Mesendoderm (in vitro differentiated cells): ENCODE measurements around the gene PDK1.
A peak's percentile ranks its signal among the peaks of the same experiment; 100 is the strongest.

Source experiments
- DNase-seq: peaks from one replicate; pipeline ENCODE4 v3.0.0; 2013
- H2AK5ac ChIP-seq: 2 replicates; pipeline ENCODE4 v1.6.1; 2013; ENCODE audit warnings: low read length, inconsistent platforms
- H2BK120ac ChIP-seq: 2 replicates; pipeline ENCODE4 v1.6.1; 2013; ENCODE audit warnings: low read depth, mild to moderate bottlenecking, low read length, moderate library complexity, mixed read lengths
- H2BK15ac ChIP-seq: replicated peaks from 2 replicates; pipeline ENCODE4 v1.6.1; 2013; ENCODE audit warnings: low read depth, mild to moderate bottlenecking, moderate library complexity
- H2BK5ac ChIP-seq: 2 replicates; pipeline ENCODE4 v1.6.1; 2013; ENCODE audit warnings: low read length, inconsistent platforms
- H3K18ac ChIP-seq: 2 replicates; pipeline ENCODE4 v1.6.1; 2013; ENCODE audit warnings: mild to moderate bottlenecking, low read length, mixed read lengths
- H3K23ac ChIP-seq: one replicate; pipeline ENCODE4 v1.6.1; 2013; ENCODE audit warnings: low read length
- H3K27ac ChIP-seq: 2 replicates; pipeline ENCODE4 v1.5.1; 2013; ENCODE audit warnings: low read depth, mild to moderate bottlenecking, inconsistent platforms, low read length, moderate library complexity
- H3K27me3 ChIP-seq: 2 replicates; pipeline ENCODE4 v1.6.1; 2013; ENCODE audit warnings: low read length, control low read depth, mild to moderate bottlenecking, inconsistent platforms; ENCODE audit not compliant: insufficient read depth, poor library complexity
- H3K36me3 ChIP-seq: 2 replicates; pipeline ENCODE4 v1.6.1; 2013; ENCODE audit warnings: low read length, inconsistent platforms; ENCODE audit not compliant: control insufficient read depth, insufficient read depth
- H3K4ac ChIP-seq: one replicate; pipeline ENCODE4 v1.6.1; 2013; ENCODE audit warnings: low read depth, mild to moderate bottlenecking, low read length, moderate library complexity
- H3K4me1 ChIP-seq: 2 replicates; pipeline ENCODE4 v1.6.1; 2013; ENCODE audit warnings: low read depth, low read length, inconsistent platforms; ENCODE audit not compliant: control insufficient read depth
- H3K4me2 ChIP-seq: 2 replicates; pipeline ENCODE4 v1.6.1; 2013; ENCODE audit warnings: low read length
- H3K4me3 ChIP-seq: 2 replicates; pipeline ENCODE4 v1.5.1; 2013; ENCODE audit warnings: mild to moderate bottlenecking, low read length
- H3K56ac ChIP-seq: one replicate; pipeline ENCODE4 v1.6.1; 2013; ENCODE audit warnings: low read length
- H3K79me1 ChIP-seq: 2 replicates; pipeline ENCODE4 v1.6.1; 2013; ENCODE audit warnings: low read length, inconsistent platforms
- H3K79me2 ChIP-seq: 2 replicates; pipeline ENCODE4 v1.6.1; 2013; ENCODE audit warnings: mild to moderate bottlenecking, low read length; ENCODE audit not compliant: control insufficient read depth, insufficient read depth
- H3K9ac ChIP-seq: 2 replicates; pipeline ENCODE4 v1.6.1; 2013; ENCODE audit warnings: low read length, inconsistent platforms
- H4K5ac ChIP-seq: one replicate; pipeline ENCODE4 v1.6.1; 2013; ENCODE audit warnings: low read length
- H4K8ac ChIP-seq: one replicate; pipeline ENCODE4 v1.6.1; 2013; ENCODE audit warnings: low read depth, mild to moderate bottlenecking, control low read depth, low read length, moderate library complexity
- WGBS: extraction: QIAGEN DNeasy Blood & Tissue Kit; methylation state at CpG from one replicate; pipeline ENCODE4 v1.1.7; 2013; ENCODE audit warnings: low lambda C conversion rate, missing lambda C conversion rate; ENCODE audit not compliant: insufficient coverage; ENCODE audit errors: extremely low coverage; 5-methylcytosine and 5-hydroxymethylcytosine counted together

PDK1 gene

DNA sequence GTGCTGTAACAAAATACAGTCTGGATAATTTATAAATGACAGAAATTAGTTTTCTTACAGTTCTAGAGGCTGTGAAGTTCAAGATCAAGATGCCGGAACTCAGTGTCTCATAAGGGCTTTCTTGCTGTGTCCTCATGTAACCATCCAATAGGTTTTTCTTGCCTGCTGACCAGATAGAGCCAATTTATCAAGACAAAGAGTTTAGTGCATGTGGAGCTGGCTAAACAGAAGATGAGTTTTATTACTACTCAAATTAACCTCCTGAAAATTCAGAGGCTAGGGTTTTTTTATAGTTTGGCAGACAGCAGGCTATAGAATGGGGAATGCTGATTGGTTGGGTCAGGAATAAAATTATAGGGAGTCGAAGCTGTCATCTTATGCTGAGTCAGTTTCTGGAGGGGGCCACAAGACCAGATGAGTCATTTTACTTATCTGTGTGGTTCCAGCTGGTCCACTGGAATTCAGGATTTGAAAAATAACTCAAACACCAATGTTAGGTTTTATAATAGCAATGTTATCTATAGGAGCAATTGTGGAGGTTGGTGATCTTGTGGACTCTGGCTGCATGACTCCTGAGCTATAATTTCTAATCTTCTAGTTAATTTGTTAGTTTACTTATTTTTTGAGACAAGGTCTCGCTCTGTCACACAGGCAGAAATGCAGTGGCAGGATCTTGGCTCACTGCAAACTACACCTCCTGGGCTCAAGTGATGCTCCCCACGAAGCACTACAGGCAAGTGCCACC is 3.2 kb upstream of the PDK1 start:
- H3K4me2 ChIP-seq: no peak overlapping the region
- peak overlapping the region; percentile 48 for H2BK15ac ChIP-seq
- no peak overlapping the region for H3K27ac ChIP-seq
- H3K56ac ChIP-seq: no peak overlapping the region
- H3K18ac ChIP-seq: peak overlapping the region; percentile 80
- no peak for DNase-seq
- H3K79me1 ChIP-seq: peaks cover 2% of the 10 kb centered on the region
- WGBS: no CpG with 5 or more reads among the region's 4 CpGs
- peaks cover 13% of the 10 kb centered on the region for H3K79me2 ChIP-seq
- H3K4me1 ChIP-seq: peaks cover 6% of the 10 kb centered on the region
- H2BK120ac ChIP-seq: peak overlapping the region; percentile 85
- peak overlapping the region; percentile 79 for H3K4ac ChIP-seq
- peak overlapping the region; percentile 4 for H2AK5ac ChIP-seq
- H3K23ac ChIP-seq: no peak overlapping the region
- H2BK5ac ChIP-seq: no peak overlapping the region
- no peak overlapping the region for H4K8ac ChIP-seq
- H4K5ac ChIP-seq: no peak overlapping the region
- no peaks in the 10 kb centered on the region for H3K27me3 ChIP-seq
- H3K4me3 ChIP-seq: no peak overlapping the region
- no peak overlapping the region for H3K9ac ChIP-seq
- H3K36me3 ChIP-seq: no peaks in the 10 kb centered on the region

DNA sequence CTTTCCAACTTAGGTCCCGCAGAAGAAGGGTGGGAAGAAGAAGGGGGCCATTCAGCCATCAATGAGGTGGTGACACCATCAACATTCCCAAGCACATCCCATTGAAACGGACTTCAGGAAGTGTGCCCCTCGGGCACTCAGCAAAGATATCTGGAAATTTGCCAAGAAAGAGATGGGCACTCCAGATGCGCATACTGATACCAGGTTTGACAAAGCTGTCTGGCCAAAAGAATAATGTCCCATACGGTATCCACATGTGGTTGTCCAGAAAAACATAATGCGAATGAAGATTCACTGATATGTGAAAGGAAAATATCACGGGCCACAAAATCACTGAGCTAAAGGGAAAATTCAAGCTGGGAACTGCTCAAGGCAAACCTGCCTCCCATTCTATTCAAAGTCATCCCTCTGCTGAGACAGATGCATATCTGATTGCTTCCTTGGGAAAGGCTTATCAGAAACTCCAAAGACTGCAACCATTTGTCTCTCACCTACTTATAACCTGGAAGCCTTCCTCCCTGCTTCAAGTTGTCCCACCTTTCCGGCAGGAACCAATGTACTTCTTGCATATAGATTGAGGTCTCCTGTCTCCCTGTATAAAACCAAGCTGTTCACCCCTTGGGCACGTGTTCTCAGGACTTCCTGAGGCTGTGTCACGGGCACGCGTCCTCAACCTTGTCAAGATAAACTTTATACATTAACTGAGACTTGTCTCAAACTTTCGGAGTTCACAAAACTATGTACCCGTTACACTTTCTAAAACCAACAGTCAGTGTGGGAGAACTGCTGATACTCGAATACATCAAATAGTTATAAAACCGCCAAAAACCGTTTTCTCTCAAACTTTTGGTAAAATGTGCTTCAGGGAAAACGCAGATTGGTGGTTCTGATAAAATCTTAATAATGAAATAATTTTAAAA is 1.3 kb upstream of the PDK1 start:
- Histone ChIP-seq H4K8ac (no peak overlapping the region), H3K23ac (no peak overlapping the region), H3K4me3 (no peak overlapping the region), H3K18ac (peak overlapping the region; percentile 100), H2AK5ac (peak overlapping the region; percentile 94), H4K5ac (no peak overlapping the region), H3K36me3 (no peaks in the 10 kb centered on the region), H3K4ac (peak overlapping the region; percentile 48), H3K4me1 (peaks cover 6% of the 10 kb centered on the region), H3K27me3 (no peaks in the 10 kb centered on the region), H3K9ac (no peak overlapping the region), H2BK120ac (no peak overlapping the region), H2BK15ac (no peak overlapping the region), H3K56ac (peak overlapping the region; percentile 64), H3K4me2 (no peak overlapping the region), H2BK5ac (peak overlapping the region; percentile 95), H3K27ac (peak overlapping the region; percentile 92), H3K79me2 (peaks cover 24% of the 10 kb centered on the region), H3K79me1 (peaks cover 2% of the 10 kb centered on the region)
- no CpG with 5 or more reads among the region's 18 CpGs for WGBS
- peak; percentile 96 for DNase-seq

GRCh38 chr2:172555272-172555521 is 693 bp upstream of the PDK1 start:
- Histone ChIP-seq H3K18ac (peak overlapping the region; percentile 10), H3K23ac (no peak overlapping the region), H4K5ac (peak overlapping the region; percentile 68), H2BK5ac (peak overlapping the region; percentile 93), H2BK120ac (no peak overlapping the region), H2AK5ac (no peak overlapping the region), H3K79me2 (peaks cover 26% of the 10 kb centered on the region), H3K4me3 (peak overlapping the region; percentile 62), H4K8ac (no peak overlapping the region), H3K4me1 (peaks cover 6% of the 10 kb centered on the region), H3K4me2 (peak overlapping the region; percentile 79), H3K36me3 (no peaks in the 10 kb centered on the region), H3K79me1 (peaks cover 2% of the 10 kb centered on the region), H3K56ac (peak overlapping the region; percentile 99), H3K4ac (no peak overlapping the region), H3K27me3 (no peaks in the 10 kb centered on the region), H3K27ac (peak overlapping the region; percentile 77), H2BK15ac (no peak overlapping the region), H3K9ac (peak overlapping the region; percentile 93)
- no peak for DNase-seq
- no CpG with 5 or more reads among the region's 8 CpGs for WGBS

- no peak overlapping the region for H2AK5ac ChIP-seq
- H4K8ac ChIP-seq: no peak overlapping the region
- peak overlapping the region; percentile 91 for H3K18ac ChIP-seq
- H3K27ac ChIP-seq: peak overlapping the region; percentile 90
- peak overlapping the region; percentile 87 for H3K9ac ChIP-seq
- H3K4me2 ChIP-seq: peak overlapping the region; percentile 75
- H2BK15ac ChIP-seq: no peak overlapping the region
- peak; percentile 89 for DNase-seq
- peak overlapping the region; percentile 11 for H3K4ac ChIP-seq
- H2BK120ac ChIP-seq: peak overlapping the region; percentile 32
- peak overlapping the region; percentile 55 for H3K4me3 ChIP-seq
- no CpG with 5 or more reads among the region's 52 CpGs for WGBS
- peaks cover 6% of the 10 kb centered on the region for H3K4me1 ChIP-seq
- H3K79me1 ChIP-seq: peaks cover 5% of the 10 kb centered on the region
- no peaks in the 10 kb centered on the region for H3K36me3 ChIP-seq
- no peak overlapping the region for H3K23ac ChIP-seq
- no peak overlapping the region for H4K5ac ChIP-seq
- H3K79me2 ChIP-seq: peaks cover 31% of the 10 kb centered on the region
- H2BK5ac ChIP-seq: no peak overlapping the region
- no peaks in the 10 kb centered on the region for H3K27me3 ChIP-seq
- H3K56ac ChIP-seq: peak overlapping the region; percentile 84
Observed at GRCh38 chr2:172556284-172557033, 569 bp downstream of the PDK1 start.

- no peak overlapping the region for H3K4me3 ChIP-seq
Observed at GRCh38 chr2:172558372-172558771, 2.5 kb downstream of the PDK1 start.

More at GRCh38 chr2:172558372-172558771, 2.5 kb downstream of the PDK1 start:
- Histone ChIP-seq H3K23ac (no peak overlapping the region), H3K9ac (no peak overlapping the region), H3K79me1 (peaks cover 5% of the 10 kb centered on the region), H2BK5ac (no peak overlapping the region), H3K56ac (no peak overlapping the region), H3K79me2 (peaks cover 34% of the 10 kb centered on the region), H4K5ac (no peak overlapping the region), H3K36me3 (peaks cover 2% of the 10 kb centered on the region), H3K18ac (no peak overlapping the region), H3K4ac (no peak overlapping the region), H2BK120ac (no peak overlapping the region), H3K27ac (no peak overlapping the region), H2BK15ac (no peak overlapping the region), H3K27me3 (no peaks in the 10 kb centered on the region), H3K4me1 (peaks cover 6% of the 10 kb centered on the region), H2AK5ac (no peak overlapping the region), H3K4me2 (no peak overlapping the region), H4K8ac (no peak overlapping the region)
- no CpG with 5 or more reads among the region's 5 CpGs for WGBS
- no peak for DNase-seq
